Suppressor macrophage (primary cell): ENCODE measurements around the gene TBX15.
"Not testable (repeated sequence)": the region's sequence is repeated elsewhere in the genome, so short reads cannot be mapped to it uniquely, and the experiment has no call there.

Experiments used
- DNase-seq, 4 experiments: peaks; one replicate each; pipeline ENCODE4 v3.0.0-alpha.2; 2020 to 2022

TBX15 gene

DNA sequence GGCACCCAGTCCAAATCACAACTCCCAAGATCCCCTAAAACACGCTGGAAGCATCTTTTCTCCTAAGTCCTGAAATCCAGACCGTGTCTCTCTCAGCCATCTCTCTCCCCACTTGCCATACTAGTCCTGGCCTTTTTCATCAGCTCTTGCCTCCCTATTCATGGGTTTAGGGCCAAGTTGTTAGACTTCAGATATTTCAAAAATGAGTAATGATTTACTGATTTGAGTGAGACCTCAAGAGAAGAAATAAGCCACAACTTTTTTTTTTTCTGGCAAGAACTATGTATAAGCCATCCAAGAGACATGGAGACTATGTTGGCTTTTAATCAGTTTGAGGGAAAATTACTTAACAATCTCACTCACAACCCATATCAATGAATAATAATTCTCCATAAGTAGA lies 62.5 kb downstream of the TBX15 start:
- no peak for DNase-seq

DNA sequence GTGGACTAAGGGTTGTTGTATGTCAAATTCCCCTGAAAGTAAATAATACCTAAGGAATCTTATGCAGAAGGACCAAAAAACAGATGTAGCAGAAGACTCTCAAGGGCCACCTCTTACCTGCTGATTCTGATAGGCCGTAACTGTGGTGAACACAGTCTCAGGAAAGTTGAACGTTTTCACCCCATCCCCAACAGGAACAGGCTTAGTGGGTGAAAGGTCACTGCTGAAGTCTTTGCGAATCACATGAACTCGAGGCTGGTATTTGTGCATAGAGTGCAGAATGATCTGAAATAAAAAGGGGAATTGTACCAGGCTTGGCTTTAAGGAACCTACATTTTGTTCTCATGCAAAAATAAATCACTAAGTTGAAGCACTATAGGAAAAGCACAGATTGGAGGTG lies 64.8 kb downstream of the TBX15 start:
- DNase-seq: no peak

DNA sequence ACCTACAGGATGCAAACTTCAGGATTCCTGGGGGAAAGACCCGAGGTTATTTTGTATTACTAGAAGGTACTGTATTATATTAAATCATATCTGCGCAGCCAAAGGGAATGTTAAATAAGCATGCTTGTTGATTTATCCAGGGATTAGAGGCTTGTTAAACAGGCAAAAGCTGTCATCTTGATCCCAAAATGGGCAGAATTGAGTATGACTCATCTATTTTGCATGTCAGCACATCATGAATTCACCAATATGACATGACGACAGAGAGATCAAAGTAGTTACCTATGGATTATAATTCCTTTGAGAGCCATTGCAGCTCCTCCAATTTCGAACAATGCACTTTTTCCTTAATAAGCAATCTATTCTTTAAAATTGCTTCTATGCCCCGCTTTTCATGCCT lies 66.1 kb downstream of the TBX15 start:
- no peak for DNase-seq

DNA sequence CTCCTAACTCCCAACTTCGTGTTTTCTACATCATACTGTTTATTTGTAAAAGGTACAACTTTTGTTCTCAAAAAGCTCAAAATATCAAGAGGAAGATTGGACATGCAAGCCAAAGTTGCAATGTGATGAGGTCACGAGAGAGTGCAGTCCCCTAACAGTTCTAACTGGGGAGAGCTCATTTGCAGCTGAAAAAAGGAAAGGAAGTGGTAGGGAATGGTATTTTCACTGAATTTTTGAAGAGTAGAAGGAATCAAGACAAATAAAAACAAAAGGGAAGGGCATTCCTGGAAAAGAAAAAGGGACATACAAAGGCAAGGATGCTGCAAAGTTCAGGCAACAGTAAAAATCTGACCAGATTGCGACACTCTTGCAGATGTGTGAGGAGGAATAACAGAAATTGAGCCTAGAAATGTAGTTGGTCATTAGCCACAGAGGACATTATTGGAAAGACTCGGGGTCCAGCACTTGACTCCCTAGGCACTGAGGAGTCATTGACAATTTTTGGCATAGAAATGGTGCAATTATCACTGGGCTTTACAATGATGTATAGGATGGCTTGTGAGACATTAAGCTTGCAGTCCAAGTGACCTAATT lies 67.9 kb downstream of the TBX15 start:
- DNase-seq: no peak

DNA sequence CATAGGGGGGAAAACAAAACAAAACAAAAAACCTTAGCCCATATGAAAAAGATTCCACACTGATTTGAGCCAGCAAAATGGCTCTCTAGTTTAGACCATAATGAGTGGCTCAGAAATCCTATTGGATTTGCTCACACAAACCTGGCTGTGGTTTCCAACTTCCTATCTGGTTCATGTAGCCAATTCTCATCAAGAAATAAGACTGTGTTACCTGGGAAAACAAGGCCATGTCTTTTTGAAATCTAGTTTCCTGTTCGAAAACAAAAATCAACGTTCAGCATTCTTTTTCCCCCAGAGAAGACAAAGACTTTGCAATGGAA lies 69.2 kb downstream of the TBX15 start:
- no peak for DNase-seq

DNA sequence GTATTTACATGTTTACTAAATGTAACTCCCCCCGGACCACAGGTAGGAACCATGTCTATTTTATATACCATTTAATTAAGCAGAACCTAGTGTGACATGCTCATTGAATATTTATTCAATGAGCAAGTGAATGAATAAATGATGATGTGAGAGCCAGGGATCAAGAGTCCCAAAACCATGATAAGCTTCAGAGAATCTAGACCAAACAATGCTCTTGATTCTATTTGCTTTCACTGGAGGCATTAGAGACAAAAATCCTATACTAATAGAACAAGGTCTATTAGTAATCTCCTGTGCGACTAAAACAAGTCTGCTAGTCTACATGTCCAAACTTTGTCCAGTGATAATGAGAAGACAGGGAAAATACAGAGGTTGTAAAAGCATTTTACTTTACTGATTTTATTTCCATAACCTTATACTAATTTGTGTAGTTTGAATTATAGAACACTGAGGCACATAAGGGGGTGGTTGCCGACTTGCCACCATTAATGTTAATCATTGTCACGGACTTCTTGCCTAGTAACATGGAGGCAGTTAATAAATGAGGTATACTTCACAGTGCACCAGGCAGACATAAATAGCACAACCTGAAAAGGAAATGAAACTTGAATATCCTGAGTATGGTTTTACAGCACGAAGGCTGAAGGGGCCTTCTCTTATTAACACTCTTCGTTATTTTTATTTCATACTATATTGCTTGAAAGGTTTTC lies 69.8 kb downstream of the TBX15 start:
- DNase-seq: no peak

DNA sequence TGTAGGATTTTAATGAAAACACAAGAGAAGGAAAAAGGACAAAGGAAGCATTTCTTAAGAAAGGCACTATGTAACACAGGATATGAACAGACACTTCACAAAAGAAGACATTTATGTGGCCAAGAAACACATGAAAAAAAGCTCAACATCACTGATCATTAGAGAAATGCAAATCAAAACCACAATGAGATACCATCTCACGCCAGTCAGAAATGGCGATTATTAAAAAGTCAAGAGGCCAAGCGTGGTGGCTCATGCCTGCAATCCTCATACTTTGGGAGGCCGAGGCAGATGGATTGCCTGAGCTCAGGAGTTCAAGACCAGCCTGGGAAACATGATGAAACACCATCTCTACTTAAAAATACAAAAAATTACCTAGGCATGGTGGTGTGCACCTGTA lies 71.8 kb downstream of the TBX15 start:
- DNase-seq: not testable (repeated sequence)

DNA sequence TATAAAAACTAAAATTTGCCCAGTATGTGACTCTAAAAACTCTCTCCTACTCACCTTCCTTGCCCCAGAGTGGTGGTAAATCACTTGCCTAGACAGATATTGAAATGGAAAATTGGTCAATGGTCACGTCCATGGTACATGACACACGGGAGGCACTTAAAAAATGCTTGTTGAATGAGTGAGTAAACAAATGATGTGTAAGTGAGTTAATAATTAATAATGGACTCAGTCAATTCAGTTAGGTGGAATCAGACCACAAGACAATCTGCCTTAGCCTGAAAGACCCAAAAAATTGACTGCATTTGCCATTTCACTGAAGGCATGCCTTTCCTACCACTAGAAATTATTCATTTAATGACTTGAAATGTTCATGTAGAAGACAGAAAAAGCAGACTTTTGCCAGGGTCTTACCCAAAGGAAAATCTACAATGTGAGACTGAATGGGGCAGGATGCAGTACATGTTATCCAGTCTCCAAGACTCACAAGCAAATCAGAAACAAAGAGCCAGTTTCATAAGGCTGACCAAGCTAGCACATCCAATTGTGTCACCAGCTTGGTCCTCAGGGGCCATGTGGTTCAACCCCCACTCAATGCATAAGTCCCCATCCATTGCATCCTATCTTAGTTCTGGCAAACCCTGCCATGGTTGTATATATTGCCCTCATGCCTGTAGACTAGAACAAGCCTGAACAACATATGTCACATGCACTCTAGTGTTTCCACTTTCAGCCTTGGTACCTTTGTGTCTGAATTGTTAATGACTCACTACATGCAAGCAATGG lies 73.6 kb downstream of the TBX15 start:
- no peak for DNase-seq

DNA sequence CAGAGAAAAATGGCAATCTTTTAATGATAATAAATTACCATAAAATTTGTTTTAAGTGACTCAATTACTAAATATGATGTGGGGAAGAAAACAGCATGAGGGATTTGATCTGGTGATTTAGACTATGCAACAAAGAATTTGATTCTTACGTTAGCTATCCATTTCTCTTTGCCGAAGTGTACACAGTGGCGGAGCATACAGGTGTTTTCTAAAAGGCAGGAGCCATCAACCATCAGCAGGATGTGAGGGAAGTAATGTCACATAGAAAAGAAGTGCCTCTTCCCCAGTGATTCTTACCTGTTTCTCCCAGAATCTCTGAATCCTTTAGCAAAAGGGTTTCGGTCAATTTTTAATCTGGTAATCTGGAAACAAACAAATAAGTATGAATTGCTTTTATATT lies 74.3 kb downstream of the TBX15 start:
- DNase-seq: no peak

DNA sequence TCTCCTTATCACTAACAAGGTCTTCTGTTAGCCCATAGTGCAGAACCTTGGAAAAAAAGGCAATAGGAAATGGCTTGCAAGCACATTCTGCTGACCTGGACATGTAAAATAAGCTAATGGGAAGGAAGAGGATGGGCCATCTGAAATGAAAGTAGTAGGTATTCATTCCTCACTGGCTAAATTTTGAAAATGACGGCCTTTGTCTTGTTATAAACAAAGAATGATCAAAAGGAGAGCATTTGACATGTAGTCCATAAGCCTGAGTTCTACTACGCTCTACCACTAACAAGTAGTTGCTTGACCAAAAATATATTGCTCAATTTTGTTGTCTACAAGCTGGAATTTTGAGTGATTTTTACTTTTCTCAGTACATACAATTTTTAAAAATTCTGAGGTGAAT lies 75.6 kb downstream of the TBX15 start:
- no peak for DNase-seq

DNA sequence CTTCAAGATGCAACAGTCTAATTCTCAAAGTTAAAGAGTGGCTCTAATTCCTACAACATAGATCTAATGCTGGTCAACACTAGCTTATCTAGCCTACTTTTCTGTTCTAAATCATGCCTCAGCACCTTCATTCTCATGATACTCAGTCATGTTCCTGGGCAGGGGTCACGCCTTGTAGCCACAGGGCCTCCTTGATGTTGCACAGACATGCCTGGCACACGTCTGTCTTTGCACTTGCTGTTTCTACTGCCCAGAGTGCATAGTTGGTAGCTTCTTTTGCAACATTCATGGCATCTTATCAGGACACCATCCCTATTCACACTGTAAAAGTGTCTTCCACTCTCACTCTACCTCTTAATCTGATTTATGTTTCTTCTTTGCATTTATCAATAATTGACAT lies 76.6 kb downstream of the TBX15 start:
- no peak for DNase-seq

DNA sequence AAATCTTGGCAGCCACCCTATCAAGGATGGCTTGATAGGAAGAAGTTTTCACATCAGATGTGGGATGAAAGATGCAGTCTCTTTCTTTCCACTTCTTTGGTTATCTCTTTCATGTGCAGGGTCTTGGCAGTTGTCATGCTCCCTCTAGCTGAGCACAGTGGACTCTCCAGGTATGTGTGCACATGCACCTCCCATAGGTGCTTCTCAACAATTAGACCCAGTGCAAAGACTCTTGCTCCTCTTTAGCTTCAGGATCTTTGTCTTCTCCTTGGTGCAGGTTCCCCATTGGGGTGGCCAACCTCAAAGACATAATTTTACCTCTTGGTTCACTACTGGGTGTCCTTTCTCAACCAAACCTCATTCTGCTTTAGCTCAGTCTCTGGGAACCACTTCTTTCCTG lies 80.7 kb downstream of the TBX15 start:
- DNase-seq: no peak

DNA sequence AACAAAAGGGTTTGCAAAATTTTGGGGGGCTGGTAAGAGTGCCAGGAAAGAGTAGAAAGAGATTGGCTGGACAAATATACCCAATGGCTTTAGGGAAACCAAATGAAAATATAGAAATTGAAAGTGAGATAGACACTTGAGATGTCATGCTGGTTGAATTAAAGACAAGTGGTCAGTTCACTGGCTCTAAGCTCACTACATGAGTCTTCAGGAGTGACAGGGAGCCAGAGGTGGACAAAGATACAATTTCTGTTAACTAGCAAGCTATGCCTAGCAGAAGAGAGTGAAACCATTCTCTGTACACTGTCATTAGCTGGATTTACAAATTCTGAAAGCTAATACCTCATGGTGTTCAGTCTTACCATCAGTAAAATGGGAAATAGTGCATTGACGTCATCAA lies 82.5 kb downstream of the TBX15 start:
- no peak for DNase-seq

DNA sequence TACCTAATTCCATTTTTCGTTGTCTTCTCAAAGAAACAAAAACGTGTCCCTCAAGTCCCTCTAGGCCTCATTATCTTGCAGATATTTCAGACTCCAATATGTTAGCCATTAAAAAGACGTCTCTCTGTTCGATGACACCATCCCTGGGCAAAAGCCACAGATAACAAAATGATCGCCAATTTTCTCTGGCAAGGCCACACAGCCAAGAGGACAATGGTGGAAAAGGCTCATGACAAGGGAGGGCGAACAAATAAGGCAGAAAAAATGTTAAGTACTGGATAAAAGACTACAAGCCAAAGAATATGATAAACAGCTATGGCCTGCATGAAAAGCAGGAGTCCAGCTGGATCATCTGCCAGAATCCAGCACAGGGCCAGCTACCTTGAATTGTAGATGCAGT lies 82.9 kb downstream of the TBX15 start:
- no peak for DNase-seq

DNA sequence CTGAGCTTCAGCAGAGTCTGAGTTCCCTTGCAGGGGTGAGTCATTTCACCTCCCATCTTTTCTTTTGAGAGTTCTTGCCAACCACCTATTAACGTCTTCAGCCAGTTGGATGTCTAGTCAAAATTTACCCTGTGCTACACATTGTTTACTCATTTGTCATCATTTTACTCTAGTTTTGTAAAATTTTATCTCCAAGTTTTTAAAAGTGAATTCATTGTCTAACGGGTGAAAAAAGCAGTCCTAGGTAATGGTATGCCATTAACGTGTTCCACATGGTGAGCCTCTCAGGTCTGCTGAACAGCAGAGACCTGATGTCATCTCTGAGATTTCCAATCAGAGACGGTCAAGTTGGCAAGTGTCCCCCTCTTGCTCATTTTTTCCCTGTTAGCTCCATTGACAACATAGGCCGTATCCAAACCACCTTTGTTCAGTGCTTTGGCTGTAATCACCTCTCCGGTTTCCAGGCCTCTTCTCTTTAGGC lies 85.4 kb downstream of the TBX15 start:
- DNase-seq: no peak

DNA sequence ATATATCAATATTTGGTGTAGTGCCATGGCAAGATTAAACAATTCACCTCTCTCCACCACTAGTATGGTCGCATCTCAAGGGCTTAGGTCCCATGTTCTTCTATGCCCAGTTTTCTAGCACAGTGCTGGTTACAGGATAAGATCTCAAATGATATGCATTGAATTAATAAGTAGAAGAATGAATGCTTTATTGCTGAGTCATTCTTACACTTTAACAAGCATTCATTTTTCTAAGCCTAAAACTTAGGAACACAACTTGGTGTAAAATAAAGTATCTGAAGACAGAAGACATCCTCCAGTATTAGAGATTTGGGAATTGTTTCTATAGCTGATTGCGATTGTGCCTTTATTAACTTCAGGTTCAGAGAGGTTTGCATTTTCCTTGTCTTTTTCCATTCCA lies 85.8 kb downstream of the TBX15 start:
- no peak for DNase-seq

DNA sequence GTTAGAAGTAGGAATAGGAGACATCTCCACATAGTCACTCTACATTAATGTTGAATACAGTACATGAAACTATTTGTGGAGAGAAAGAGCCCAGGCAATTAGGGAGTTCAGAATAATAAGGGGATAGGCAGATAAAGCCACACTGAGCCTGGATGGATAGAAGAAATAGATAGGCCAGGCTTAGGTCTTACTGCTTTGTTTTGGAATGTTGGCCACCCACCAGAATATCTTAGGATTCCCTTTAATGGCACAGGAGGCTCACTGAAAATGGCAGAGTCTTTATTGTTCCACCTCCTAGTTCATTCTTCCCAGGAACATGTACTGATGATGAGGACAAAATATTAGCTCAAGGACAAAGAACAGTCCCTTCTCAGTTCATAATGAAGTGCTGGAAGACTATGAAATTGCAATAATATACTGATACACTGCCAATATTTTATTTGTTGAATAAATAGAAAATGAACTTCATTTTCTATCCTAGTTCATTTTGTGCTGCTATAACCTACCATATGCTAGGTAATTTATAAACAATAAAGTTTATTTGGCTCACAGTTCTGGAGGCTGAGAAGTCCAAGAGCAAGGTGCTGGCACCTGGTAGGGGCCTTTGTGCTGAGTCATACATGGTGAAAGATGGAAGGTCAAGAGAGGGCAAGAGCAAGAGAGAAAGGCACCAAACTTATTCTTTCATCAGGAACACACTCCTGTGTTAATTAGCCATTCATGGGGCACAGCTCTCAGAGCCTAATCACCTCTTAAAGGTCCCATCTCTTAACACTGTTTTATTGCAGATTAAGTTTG lies 87.3 kb downstream of the TBX15 start:
- no peak for DNase-seq

DNA sequence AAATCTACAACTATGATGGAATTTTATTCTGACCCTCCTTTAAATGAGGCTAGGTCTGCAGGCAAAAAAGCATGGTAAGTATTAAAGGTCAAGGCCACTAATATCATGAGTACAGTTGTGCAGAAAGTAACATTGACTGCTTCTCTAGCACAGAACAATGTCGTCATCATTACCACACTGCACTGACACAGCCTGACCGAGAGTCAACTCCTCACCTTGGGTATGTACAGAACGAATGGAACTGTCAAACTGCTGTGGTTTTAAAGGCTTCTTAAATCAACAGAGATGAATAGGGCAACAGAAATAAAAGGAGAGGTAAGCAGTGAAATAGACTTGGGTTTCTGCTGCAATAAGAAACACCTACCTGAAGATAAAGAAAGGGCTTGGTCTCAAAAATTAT lies 88.8 kb downstream of the TBX15 start:
- no peak for DNase-seq

DNA sequence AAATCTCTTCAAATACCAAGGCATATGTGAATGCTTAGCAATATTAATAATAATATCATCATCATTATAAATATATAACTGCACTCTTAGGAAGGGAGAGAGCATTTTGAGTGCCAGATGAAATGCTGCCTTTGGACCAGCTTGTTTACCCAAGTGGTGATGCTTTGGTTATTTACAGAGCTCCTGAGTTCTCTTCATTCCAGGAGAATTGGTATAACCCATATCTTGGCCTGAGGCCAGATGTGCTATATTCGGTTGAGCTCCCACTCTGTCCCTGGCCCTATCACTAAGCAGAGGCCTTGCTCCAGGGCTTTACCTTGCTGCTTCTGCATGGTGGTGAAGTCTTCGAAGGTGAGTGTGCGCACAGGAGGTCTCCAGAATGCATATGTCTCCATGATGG lies 89.4 kb downstream of the TBX15 start:
- DNase-seq: no peak

DNA sequence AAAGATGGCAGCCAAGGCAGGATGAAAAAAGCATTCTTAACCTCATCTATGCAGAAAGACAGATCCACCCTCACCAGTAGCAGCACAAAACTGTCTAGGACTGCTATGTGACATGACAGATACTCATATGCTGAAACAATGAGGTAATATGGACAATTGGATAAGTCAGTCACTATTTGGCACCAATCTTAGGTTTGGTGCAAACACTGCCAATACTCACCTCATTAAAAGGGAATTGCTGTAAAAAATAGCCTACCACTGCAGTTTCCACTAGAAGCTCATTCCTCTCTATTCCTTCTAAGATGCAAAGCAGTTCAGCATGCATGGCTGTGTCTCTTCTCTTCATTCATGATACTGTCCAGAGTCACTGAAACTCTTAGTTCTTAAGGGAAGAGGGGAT lies 91.7 kb downstream of the TBX15 start:
- no peak for DNase-seq

DNA sequence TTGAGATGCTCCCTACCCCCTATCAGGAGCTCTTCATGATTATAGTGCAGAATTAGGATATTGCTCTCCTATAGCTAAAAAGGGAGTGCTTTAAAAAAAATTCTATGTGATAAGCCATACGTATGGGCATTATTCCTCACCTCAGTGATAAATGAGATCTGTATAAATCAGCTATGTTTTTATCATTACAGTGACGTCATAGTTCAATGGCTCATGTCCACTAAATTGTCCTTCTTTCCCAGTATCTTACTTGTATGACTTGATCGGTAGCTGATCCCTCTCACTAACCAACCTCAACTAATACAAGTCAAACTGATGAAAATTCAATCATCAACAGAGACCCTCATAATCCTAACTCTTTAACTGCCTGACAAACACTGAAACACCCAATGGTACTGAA lies 93.3 kb downstream of the TBX15 start:
- DNase-seq: no peak

DNA sequence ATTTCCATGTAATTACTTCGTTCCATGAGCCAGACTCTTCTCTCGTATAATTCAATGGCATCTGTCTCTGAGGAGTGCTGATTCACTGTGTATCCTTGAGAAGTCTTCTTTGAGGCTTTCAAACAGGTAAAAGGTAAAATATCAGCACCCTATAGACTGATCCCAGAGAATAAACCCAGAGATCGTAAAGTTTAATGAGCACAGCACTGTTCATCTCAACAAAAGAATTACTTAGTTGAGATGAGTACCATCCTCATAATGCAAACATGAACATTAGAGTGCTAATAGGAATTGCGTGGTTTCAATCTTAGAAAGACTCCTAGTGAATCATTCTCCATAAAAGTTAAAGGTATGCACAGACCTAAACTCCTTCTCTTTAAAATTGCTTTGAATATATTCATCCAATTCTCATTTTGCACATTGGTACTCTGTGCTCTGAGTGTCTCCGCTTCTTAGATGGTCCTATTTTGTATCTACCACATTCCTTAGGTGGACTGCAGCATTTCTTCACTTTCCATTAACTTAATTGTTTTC lies 97.2 kb downstream of the TBX15 start:
- no peak for DNase-seq

DNA sequence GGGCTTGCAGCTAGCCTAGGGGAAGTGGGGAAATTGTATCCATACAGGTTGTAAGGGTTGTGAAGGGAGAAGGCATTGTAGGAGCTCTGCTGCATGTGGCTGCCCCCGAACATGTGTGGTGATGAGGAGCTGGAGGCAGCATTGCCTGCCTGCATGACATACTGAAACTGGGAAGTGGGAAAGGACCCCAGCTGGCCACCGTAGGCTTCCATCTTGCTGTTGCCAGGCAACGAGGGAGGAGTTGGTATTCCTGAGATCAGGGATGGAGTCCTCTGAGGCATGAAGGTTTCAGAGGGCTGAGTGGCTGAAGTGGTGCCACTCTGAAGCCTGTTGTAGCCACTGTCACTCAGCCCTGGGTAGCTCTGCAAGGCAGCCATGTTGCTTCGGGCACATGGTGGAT lies 103.2 kb downstream of the TBX15 start:
- DNase-seq: no peak
